ENCODE results near the gene BOD1L1.

DNA sequence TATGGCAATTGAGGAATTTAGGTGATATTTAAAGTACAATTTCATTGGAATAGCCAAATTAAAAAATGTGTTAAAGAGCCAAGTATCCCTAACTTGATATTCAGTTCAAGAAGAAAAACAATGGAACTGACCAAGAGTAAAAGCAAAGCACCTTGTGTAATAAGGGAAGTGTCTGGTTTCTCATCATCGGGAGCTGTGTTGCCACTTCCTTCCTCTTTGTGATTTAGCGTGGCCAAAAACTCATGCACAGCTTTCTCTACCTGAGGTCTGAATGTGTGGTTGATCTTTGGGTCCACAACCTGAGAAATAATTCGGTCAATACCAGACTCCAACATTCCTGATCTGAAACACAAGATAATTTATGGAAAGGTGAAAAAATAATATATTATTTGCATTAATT, 12.4 kb downstream of the BOD1L1 start:
- TF ChIP-seq, protein P1, sequence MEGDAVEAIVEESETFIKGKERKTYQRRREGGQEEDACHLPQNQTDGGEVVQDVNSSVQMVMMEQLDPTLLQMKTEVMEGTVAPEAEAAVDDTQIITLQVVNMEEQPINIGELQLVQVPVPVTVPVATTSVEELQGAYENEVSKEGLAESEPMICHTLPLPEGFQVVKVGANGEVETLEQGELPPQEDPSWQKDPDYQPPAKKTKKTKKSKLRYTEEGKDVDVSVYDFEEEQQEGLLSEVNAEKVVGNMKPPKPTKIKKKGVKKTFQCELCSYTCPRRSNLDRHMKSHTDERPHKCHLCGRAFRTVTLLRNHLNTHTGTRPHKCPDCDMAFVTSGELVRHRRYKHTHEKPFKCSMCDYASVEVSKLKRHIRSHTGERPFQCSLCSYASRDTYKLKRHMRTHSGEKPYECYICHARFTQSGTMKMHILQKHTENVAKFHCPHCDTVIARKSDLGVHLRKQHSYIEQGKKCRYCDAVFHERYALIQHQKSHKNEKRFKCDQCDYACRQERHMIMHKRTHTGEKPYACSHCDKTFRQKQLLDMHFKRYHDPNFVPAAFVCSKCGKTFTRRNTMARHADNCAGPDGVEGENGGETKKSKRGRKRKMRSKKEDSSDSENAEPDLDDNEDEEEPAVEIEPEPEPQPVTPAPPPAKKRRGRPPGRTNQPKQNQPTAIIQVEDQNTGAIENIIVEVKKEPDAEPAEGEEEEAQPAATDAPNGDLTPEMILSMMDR (IDR thresholded peaks at IDR 0.05), result no peak
- TF ChIP-seq POLR2A (IDR thresholded peaks at IDR 0.05), result no peak

Data from upper lobe of left lung (tissue), 4 donors.